HG03469 (cell line): ENCODE data around the gene ACOX3.
"Not testable (repeated sequence)": the region's sequence is repeated elsewhere in the genome, so short reads cannot be mapped to it uniquely, and the experiment has no call there.

Experiments used
- ATAC-seq: cut with Tn5 transposase; IDR thresholded peaks from one replicate; pipeline ENCODE4 v1.9.1; 2021; ENCODE audit warnings: mild to moderate bottlenecking, moderate library complexity, moderate number of reproducible peaks; ENCODE audit not compliant: unreplicated experiment

Gene ACOX3

GRCh38 chr4:8391071-8391470, 49.5 kb downstream of the ACOX3 start:
- no peak for ATAC-seq

DNA sequence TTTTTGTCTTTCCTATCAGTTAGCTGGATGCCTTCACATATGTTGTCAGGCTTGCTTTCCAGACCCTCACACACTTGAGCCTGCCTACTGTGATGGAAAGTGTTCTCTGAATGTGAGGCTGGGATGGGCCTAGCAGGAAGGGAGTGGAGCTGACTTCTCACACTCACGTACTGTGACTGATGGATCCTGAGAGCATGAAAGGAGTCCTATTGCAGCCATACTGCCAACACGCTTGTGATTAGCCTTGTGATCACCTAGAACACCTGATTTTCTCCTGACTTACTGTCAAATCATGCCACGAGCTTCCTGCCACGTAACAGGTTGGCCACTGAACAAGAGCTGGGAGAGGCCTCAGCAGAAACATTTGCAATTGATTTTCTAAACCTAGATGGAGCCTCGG, 49.9 kb downstream of the ACOX3 start:
- no peak for ATAC-seq

GRCh38 chr4:8388528-8388870, 52.0 kb downstream of the ACOX3 start:
- no peak for ATAC-seq

DNA sequence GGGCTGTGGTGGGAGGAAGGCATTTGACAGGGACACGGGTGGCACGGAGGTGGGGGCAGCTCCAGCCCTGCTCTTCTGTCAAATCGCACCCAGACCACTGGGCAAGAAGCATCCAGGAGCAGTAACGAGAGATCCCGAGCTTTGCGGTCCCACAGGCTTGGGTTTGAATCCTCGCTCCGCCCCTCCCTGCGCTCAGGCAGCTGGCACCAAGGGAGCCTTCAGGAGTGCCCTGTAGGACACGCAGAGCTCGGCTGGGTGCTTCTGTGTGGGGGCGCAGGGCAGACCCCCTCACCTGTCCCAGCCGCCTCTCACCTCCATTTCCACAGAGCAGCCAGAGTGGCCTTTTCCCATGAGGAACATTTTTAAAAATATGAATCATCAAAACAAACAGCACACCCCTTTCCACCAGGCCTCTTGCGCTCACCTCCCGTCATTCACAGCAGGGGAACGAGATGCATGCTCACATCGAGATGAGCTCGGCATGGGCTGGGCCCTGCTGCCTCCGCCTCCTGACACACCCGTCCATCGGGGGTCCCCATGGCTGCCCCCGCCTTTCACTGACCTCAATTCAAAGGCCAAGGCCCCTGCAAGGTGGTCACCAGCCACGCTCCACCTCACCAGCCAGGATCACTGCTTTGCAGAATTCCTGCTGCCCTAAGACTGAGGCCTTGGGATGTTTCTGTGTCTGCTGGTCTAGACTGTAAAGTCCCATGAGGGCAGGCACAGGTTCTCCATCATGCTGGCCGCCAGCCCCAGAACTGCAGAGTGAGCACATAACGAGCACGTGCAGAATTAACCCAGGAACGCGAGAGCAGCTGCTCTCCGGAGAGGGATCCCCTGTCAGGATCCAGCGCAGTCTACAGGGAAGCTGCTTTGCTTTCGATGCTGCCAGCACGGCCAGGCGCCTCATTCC, 52.7 kb downstream of the ACOX3 start:
- no peak for ATAC-seq

DNA sequence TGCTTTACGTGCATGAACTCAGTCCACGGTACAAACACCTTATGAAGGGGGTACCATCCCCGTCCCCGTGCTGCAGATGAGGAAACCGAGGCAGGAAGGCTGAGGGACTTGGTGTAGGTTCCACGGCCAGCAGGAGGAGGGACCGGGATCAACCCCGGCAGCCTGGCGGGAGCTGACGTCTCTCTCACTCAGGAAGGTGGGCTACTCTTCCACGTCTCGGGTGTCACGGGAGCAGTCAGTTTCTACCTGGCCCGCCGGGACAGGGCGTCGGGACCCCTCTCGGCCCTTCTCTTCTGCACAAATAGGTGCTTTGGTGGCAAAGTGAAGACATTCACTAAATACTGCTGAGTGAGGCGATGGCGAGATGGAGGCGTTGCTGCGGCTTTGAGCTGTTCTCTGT, 53.3 kb downstream of the ACOX3 start:
- no peak for ATAC-seq

DNA sequence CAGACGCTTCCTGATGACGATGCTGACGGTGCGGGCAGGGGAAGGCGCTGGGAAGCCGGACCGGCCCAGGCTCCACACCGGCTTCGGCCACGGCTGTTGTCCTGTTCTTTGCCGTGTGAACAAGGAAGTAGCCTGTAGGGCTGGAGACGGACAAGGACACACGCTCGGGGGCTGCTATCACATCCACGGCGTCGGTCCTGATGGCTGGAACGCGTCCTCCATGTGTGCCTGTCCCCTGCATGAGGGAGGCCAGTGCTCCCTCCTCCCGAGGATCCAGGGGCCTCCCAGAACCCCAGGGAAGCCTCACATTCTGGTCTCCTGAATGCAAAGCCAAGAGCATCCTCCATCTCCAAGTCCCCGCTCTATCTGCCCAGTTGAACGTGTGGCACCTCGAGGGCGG, 53.8 kb downstream of the ACOX3 start:
- no peak for ATAC-seq

DNA sequence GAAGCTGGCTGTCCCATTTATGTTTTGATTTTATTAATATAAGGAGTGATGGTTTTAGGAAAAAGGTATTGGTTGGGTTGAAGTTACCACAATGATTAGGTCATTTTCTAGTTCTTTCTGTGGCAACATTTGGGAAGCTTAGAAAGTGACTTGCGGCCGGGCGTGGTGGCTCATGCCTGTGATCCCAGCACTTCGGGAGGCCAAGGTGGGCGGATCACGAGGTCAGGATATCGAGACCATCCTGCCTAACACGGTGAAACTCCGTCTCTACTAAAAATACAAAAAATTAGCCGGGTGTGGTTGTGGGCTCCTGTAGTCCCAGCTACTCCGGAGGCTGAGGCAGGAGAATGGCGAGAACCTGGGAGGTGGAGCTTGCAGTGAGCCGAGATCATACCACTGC, 54.4 kb downstream of the ACOX3 start:
- ATAC-seq = not testable (repeated sequence)

DNA sequence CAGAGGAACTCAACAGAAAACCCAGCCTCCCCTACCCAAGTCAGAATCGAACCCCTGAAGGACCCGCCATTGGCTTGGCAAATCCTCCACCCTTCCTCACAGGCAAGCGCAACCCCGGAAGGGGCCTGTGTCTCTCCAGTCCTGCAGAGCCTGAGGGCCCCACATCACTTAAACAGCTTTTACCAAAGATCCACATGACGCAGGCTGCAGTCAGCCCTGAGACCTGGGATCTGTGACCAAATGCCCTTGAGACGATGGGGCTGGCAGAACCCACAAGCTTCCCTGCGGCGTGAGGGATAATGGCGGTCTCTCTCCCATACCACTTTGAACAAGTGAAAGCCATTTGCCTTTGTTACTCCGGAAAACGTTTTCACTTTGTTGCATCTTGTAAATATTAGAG, 54.9 kb downstream of the ACOX3 start:
- no peak for ATAC-seq

DNA sequence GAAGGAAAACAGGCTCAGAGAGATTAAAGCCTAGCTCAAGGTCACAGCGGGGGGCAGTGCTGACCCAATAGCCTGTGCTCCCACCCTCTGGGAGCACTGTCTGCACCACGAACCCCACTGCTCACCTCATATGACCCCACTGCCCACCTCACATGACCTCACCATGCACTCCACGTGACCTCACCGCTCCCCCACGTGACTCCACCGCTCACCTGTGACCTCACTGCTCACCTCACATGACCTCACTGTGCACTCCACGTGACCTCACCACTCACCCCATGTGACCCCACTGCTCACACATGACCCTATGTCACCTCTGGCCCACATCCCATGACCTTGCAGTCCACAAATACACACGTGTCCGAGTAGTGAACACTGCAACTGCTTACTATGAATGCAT, 55.4 kb downstream of the ACOX3 start:
- ATAC-seq = no peak

GRCh38 chr4:8384397-8385060, 56.0 kb downstream of the ACOX3 start:
- no peak for ATAC-seq

- no peak for ATAC-seq
Observed at GRCh38 chr4:8383451-8384160, 56.9 kb downstream of the ACOX3 start.

- no peak for ATAC-seq
Observed at GRCh38 chr4:8383016-8383415, 57.5 kb downstream of the ACOX3 start.

- ATAC-seq = no peak
Observed at GRCh38 chr4:8381814-8382581, 58.5 kb downstream of the ACOX3 start.

GRCh38 chr4:8380511-8381415, 59.8 kb downstream of the ACOX3 start:
- ATAC-seq = no peak

- ATAC-seq = no peak
Observed at GRCh38 chr4:8379771-8380170, 60.8 kb downstream of the ACOX3 start.

DNA sequence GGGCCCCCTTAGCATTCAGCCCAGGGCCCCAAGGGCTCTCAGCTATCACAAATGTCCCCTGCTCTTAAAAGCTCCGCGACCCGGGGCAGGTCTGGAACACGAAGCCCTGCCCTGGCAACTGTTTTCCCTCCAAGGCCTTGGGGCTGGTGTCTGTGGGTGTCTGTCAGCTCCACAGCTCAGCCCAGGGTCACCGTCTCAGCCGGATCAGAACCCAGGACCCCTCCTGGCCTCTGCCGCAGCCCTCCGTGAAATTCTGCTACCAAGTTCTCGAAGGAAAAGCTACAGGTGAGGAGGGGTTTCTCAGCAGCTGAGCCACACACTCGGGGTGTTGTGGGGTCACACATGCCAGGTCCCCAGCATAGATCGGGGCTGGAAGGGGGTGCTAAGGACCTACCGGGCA, 61.2 kb downstream of the ACOX3 start:
- no peak for ATAC-seq

DNA sequence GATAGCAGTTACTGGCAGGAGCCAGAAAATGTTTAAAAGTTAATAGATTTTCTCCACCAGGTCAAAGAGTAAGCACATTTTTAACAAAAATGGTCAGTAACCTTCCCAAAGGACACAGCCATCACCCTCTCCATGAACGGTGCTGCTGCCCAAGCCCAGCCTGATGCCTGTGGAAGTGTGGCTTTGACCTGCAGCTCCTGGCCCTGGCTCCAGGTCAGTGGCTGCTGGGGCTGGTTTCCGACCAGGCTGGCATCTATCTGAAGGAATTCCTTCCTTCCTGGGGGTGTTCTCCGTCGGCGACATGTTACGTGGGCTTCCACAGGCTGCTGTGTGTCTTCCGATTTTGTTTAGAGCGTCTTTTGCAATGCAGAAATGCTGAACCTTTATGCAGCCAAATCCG, 61.7 kb downstream of the ACOX3 start:
- no peak for ATAC-seq

GRCh38 chr4:8378101-8378724, 62.3 kb downstream of the ACOX3 start:
- ATAC-seq = no peak
